ENCODE data around the gene CCDC175.

DNA sequence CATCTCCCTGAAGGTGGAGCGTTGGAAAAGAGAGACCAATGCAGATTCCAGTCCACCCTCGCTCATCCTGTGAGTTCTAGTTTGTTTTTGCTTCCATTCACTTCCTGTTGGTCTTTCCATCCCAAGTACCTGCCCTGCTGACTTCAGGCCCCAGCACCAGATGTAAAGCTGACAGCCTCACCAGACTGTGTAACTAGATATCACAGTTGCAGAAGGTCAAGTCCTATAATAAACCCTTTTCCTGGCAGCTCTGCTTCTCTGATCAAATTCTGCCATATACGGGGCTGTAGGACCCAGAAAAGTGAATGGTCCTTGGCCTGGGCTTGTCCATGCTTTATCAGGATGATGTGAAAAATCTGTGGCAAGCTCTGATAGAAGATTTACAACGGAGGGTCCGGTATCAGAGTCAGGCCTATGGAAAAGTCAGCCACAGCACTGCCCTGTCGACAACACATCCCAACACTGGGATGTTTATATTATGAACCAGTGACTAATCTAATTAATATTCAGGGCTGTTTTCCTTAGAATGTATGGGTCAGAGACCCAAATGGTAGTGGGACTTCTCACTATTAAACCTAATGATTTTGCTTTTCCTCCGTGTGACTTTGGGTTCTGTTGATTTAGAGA lies 42.1 kb downstream of the CCDC175 start:
- TF ChIP-seq, protein P1, sequence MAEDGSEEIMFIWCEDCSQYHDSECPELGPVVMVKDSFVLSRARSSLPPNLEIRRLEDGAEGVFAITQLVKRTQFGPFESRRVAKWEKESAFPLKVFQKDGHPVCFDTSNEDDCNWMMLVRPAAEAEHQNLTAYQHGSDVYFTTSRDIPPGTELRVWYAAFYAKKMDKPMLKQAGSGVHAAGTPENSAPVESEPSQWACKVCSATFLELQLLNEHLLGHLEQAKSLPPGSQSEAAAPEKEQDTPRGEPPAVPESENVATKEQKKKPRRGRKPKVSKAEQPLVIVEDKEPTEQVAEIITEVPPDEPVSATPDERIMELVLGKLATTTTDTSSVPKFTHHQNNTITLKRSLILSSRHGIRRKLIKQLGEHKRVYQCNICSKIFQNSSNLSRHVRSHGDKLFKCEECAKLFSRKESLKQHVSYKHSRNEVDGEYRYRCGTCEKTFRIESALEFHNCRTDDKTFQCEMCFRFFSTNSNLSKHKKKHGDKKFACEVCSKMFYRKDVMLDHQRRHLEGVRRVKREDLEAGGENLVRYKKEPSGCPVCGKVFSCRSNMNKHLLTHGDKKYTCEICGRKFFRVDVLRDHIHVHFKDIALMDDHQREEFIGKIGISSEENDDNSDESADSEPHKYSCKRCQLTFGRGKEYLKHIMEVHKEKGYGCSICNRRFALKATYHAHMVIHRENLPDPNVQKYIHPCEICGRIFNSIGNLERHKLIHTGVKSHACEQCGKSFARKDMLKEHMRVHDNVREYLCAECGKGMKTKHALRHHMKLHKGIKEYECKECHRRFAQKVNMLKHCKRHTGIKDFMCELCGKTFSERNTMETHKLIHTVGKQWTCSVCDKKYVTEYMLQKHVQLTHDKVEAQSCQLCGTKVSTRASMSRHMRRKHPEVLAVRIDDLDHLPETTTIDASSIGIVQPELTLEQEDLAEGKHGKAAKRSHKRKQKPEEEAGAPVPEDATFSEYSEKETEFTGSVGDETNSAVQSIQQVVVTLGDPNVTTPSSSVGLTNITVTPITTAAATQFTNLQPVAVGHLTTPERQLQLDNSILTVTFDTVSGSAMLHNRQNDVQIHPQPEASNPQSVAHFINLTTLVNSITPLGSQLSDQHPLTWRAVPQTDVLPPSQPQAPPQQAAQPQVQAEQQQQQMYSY (CRISPR knock-in tag; IDR thresholded peaks at IDR 0.05): no peak
- TF ChIP-seq ZNF217 (IDR thresholded peaks at IDR 0.05) (no peak), SUPT20H (IDR thresholded peaks at IDR 0.05; ENCODE audit: borderline replicate concordance, control insufficient read depth, low read depth, low read length) (no peak), HDAC2 (IDR thresholded peaks at IDR 0.05) (no peak), ZZZ3 (IDR thresholded peaks at IDR 0.05; ENCODE audit: control insufficient read depth, insufficient read length, low read depth) (no peak), FOXM1 (IDR thresholded peaks at IDR 0.05; ENCODE audit: low read depth, low read length) (no peak), CREB1 (IDR thresholded peaks at IDR 0.05; ENCODE audit: low read depth) (no peak), EZH2 (IDR thresholded peaks at IDR 0.05; ENCODE audit: borderline replicate concordance, control insufficient read depth, low read depth, low read length) (no peak), DPF2 (IDR thresholded peaks at IDR 0.05) (no peak), POLR2AphosphoS5 (IDR thresholded peaks at IDR 0.05; ENCODE audit: low read length) (no peak)
- TF ChIP-seq, protein P2, sequence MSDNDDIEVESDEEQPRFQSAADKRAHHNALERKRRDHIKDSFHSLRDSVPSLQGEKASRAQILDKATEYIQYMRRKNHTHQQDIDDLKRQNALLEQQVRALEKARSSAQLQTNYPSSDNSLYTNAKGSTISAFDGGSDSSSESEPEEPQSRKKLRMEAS (IDR thresholded peaks at IDR 0.05; ENCODE audit: low read depth, low read length): no peak
- TF ChIP-seq, protein P3, sequence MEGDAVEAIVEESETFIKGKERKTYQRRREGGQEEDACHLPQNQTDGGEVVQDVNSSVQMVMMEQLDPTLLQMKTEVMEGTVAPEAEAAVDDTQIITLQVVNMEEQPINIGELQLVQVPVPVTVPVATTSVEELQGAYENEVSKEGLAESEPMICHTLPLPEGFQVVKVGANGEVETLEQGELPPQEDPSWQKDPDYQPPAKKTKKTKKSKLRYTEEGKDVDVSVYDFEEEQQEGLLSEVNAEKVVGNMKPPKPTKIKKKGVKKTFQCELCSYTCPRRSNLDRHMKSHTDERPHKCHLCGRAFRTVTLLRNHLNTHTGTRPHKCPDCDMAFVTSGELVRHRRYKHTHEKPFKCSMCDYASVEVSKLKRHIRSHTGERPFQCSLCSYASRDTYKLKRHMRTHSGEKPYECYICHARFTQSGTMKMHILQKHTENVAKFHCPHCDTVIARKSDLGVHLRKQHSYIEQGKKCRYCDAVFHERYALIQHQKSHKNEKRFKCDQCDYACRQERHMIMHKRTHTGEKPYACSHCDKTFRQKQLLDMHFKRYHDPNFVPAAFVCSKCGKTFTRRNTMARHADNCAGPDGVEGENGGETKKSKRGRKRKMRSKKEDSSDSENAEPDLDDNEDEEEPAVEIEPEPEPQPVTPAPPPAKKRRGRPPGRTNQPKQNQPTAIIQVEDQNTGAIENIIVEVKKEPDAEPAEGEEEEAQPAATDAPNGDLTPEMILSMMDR (IDR thresholded peaks at IDR 0.05 in 2 of 3, conservative IDR thresholded peaks at IDR 0.05 in 1 of 3; ENCODE audit: control insufficient read depth in 2 of 3, extremely low read depth in 1 of 3, insufficient read depth in 1 of 3, low read depth in 3 of 3, low read length in 3 of 3): no peak

All from GM12878 (cell line).